Tibial artery (tissue), 4 donors: ENCODE measurements around the gene FOXK1.

Source experiments
- DNase-seq, 2 donors: peaks; one replicate each; pipeline ENCODE4 v3.0.0-alpha.2; 2019
- H3K27ac ChIP-seq, 2 donors: fragments of 200-600 bp; sonication (generic) in 1 of 2; 1 replicate in 1 of 2; 2 replicates in 1 of 2; pipeline ENCODE4 v1.5.1; 2018 to 2019; ENCODE audit warnings: mild to moderate bottlenecking in 1 of 2
- H3K27me3 ChIP-seq, 2 donors: fragments of 200-600 bp; sonication (generic) in 1 of 2; one replicate each; pipeline versions ENCODE4 v1.5.1 to v1.6.0; 2016 to 2019
- H3K36me3 ChIP-seq, 3 donors: fragments of 200-600 bp; sonication (generic) in 2 of 3; one replicate each; pipeline ENCODE4 v1.5.1; 2016 to 2019; ENCODE audit warnings: mild to moderate bottlenecking in 2 of 3
- H3K4me1 ChIP-seq, 4 donors: fragments of 200-600 bp; sonication (generic) in 2 of 4; 1 replicate in 3 of 4; 2 replicates in 1 of 4; pipeline ENCODE4 v1.5.1; 2016 to 2019
- H3K4me3 ChIP-seq, 2 donors: fragments of 200-600 bp; sonication (generic) in 1 of 2; 1 replicate in 1 of 2; 2 replicates in 1 of 2; pipeline ENCODE4 v1.5.1; 2018 to 2019; ENCODE audit warnings: mild to moderate bottlenecking in 2 of 2
- H3K9me3 ChIP-seq, 3 donors: fragments of 200-600 bp; sonication (generic) in 1 of 3; one replicate each; pipeline ENCODE4 v1.5.1; 2016 to 2019
- intact Hi-C: fragments of 100-400 bp; cut with DNase I; formaldehyde crosslinking; loops from one replicate; pipeline ENCODE4 v1.15.0; 2023; ENCODE audit warnings: low total_unique reads
- TF ChIP-seq, protein P1 (sequence below), 2 experiments: fragments of 200-600 bp in 1 of 2; fragments of 450-650 bp in 1 of 2; IDR thresholded peaks; one replicate each; pipeline ENCODE4 v1.5.1; 2017 to 2019; ENCODE audit warnings: antibody characterized with exemption in 2 of 2, mild to moderate bottlenecking in 1 of 2, moderate library complexity in 1 of 2

FOXK1 gene

DNA sequence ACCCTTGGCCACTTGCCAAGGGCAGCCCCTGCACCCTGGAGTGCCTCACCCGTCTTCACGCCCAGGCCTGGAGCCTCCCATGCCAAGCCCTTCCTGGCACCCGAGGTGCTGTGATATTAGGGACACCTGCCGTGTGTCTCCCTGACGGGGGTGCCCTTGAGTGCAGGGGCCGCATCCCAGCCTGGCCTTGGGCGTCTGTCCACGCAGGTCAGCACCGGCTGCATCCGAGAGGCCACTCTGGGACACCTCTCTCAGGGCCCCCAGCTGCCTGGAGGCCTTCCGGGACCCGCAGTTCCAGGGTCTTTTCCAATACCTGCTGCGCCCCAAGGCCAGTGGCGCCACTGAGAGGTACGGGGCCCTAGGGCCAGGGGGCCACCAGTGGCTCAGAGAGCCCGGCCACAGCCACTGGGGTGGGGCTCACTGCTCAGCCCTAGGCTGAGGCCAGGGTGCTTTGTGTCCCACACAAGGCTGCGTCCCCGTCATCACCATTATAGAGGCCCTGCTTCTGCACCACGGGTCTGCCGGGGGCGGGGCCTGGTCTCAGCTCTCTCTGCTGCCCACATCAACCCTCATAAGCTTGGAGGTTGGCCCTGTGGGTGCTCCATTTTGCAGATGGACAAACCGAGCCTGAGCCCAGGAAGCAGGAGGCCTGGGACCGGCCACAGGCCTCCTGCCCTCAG is 106.0 kb downstream of the FOXK1 start:
- no peak for DNase-seq
- Histone ChIP-seq H3K9me3 (no peaks in the 10 kb centered on the region), H3K4me1 (peaks cover 0 to 7% (median 2%) of the 10 kb centered on the region in 4 donors), H3K27ac (no peak overlapping the region), H3K27me3 (no peaks in the 10 kb centered on the region), H3K36me3 (peaks cover 73 to 92% (median 92%) of the 10 kb centered on the region in 3 donors), H3K4me3 (no peak overlapping the region)
- intact Hi-C loops = no loop called here
- TF ChIP-seq, protein P1, sequence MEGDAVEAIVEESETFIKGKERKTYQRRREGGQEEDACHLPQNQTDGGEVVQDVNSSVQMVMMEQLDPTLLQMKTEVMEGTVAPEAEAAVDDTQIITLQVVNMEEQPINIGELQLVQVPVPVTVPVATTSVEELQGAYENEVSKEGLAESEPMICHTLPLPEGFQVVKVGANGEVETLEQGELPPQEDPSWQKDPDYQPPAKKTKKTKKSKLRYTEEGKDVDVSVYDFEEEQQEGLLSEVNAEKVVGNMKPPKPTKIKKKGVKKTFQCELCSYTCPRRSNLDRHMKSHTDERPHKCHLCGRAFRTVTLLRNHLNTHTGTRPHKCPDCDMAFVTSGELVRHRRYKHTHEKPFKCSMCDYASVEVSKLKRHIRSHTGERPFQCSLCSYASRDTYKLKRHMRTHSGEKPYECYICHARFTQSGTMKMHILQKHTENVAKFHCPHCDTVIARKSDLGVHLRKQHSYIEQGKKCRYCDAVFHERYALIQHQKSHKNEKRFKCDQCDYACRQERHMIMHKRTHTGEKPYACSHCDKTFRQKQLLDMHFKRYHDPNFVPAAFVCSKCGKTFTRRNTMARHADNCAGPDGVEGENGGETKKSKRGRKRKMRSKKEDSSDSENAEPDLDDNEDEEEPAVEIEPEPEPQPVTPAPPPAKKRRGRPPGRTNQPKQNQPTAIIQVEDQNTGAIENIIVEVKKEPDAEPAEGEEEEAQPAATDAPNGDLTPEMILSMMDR (IDR thresholded peaks at IDR 0.05) = no peak

- intact Hi-C loops = no loop called here
- Histone ChIP-seq H3K4me3 (no peak overlapping the region), H3K9me3 (no peaks in the 10 kb centered on the region), H3K27me3 (no peaks in the 10 kb centered on the region), H3K4me1 (peaks cover 0 to 7% (median 2%) of the 10 kb centered on the region in 4 donors), H3K36me3 (peaks cover 67 to 86% (median 86%) of the 10 kb centered on the region in 3 donors), H3K27ac (no peak overlapping the region)
- TF ChIP-seq, protein P1 (IDR thresholded peaks at IDR 0.05) = no peak
- DNase-seq = no peak
Measured at GRCh38 chr7:4788627-4789189, 106.6 kb downstream of the FOXK1 start.

- TF ChIP-seq, protein P1 (IDR thresholded peaks at IDR 0.05) = no peak
- Histone ChIP-seq H3K36me3 (peaks cover 60 to 79% (median 78%) of the 10 kb centered on the region in 3 donors), H3K27me3 (no peaks in the 10 kb centered on the region), H3K4me1 (peaks cover 0 to 7% (median 2%) of the 10 kb centered on the region in 4 donors), H3K9me3 (no peaks in the 10 kb centered on the region), H3K4me3 (no peak overlapping the region), H3K27ac (no peak overlapping the region)
- no peak for DNase-seq
- intact Hi-C loops = no loop called here
Measured at GRCh38 chr7:4789194-4790077, 107.3 kb downstream of the FOXK1 start.

DNA sequence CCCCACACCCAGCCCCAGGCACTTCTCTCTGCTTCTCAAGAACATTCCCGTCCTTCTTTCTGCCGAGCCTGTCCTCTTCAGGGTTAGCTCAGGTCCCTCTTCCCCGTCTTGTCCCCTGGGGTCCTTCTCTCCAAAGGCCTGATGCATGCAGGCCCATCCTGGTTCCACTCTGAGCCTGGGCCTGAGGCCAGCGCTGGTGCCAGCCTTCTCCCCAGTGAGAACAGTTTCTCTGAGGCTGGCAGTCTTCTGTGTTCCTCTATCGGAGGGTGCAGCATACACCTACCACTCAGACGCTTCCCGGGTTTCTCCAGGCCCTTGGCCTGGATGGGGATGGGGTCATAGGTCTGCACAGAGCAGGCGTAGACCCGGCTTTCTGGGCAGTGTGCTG is 108.0 kb downstream of the FOXK1 start:
- peaks cover 0 to 7% (median 2%) of the 10 kb centered on the region in 4 donors for H3K4me1 ChIP-seq
- H3K27me3 ChIP-seq = no peaks in the 10 kb centered on the region
- no peaks in the 10 kb centered on the region for H3K9me3 ChIP-seq
- no peak overlapping the region for H3K4me3 ChIP-seq
- H3K36me3 ChIP-seq = peaks cover 56 to 72% (median 72%) of the 10 kb centered on the region in 3 donors
- intact Hi-C loops = no loop called here
- TF ChIP-seq, protein P1 (IDR thresholded peaks at IDR 0.05) = no peak
- no peak overlapping the region for H3K27ac ChIP-seq
- no peak for DNase-seq

GRCh38 chr7:4790516-4790991 is 108.5 kb downstream of the FOXK1 start:
- no peaks in the 10 kb centered on the region for H3K9me3 ChIP-seq
- intact Hi-C loops = no loop called here
- H3K4me3 ChIP-seq = no peak overlapping the region
- H3K36me3 ChIP-seq = peaks cover 52 to 67% (median 67%) of the 10 kb centered on the region in 3 donors
- no peak for DNase-seq
- TF ChIP-seq, protein P1 (IDR thresholded peaks at IDR 0.05) = no peak
- peaks cover 0 to 7% (median 2%) of the 10 kb centered on the region in 4 donors for H3K4me1 ChIP-seq
- H3K27ac ChIP-seq = no peak overlapping the region
- H3K27me3 ChIP-seq = no peaks in the 10 kb centered on the region
